ENCODE measurements around the gene HOXA11. TPM values are rescaled to one million over a fixed set of nuclear protein-coding genes. Genes with fewer than 3 reads are reported as not detected.

The HOXA11 gene
- total RNA-seq, 1 experiment from 2014 or later, result not detected

DNA sequence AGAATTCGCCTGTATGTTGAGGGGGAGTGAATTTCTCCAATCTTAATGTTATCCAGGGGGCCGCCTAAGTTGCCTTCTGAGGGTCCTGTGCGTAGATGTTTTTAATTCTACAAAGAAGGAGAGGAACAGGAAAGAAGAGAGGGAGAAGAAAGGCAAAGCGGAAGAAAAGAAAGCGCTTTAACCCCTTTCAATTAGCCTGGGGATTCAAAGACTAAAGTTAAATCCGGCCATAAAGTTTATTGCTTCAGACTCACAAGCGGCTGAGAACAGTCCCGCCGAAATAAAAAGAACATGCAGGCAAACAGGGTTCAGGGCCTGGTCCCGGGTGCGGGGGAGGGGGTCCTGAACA, 46.1 kb downstream of the HOXA11 start (continued):
- TF ChIP-seq, protein P1, sequence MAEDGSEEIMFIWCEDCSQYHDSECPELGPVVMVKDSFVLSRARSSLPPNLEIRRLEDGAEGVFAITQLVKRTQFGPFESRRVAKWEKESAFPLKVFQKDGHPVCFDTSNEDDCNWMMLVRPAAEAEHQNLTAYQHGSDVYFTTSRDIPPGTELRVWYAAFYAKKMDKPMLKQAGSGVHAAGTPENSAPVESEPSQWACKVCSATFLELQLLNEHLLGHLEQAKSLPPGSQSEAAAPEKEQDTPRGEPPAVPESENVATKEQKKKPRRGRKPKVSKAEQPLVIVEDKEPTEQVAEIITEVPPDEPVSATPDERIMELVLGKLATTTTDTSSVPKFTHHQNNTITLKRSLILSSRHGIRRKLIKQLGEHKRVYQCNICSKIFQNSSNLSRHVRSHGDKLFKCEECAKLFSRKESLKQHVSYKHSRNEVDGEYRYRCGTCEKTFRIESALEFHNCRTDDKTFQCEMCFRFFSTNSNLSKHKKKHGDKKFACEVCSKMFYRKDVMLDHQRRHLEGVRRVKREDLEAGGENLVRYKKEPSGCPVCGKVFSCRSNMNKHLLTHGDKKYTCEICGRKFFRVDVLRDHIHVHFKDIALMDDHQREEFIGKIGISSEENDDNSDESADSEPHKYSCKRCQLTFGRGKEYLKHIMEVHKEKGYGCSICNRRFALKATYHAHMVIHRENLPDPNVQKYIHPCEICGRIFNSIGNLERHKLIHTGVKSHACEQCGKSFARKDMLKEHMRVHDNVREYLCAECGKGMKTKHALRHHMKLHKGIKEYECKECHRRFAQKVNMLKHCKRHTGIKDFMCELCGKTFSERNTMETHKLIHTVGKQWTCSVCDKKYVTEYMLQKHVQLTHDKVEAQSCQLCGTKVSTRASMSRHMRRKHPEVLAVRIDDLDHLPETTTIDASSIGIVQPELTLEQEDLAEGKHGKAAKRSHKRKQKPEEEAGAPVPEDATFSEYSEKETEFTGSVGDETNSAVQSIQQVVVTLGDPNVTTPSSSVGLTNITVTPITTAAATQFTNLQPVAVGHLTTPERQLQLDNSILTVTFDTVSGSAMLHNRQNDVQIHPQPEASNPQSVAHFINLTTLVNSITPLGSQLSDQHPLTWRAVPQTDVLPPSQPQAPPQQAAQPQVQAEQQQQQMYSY (CRISPR knock-in tag; IDR thresholded peaks at IDR 0.05), result no peak
- no peak for TF ChIP-seq TCF7 (CRISPR knock-in tag; IDR thresholded peaks at IDR 0.05; ENCODE audit: low read depth)

DNA sequence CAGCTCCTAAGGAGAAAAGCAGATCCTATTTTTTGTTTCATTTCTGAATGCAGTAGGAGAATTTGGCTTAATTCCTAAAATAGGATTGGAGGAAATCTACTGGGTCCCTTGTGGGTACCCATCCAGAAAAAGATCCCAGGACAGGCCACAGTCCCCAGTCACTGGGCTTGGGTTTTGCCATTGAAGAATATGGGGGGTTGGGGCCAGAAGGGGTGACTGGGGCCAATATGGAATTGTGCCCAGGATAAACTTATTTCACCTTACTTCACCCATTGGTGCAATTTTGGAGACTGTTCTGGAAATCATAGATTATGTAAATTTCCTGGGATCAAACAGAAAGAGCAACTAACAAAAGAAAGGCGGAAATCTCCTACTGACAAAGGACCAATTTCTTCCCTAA, 46.6 kb downstream of the HOXA11 start:
- H3K4me3 Mint-ChIP-seq, result no peak overlapping the region
- H3K27ac Mint-ChIP-seq, result no peak overlapping the region
- no peak for DNase-seq (ENCODE audit: low spot score)
- CTCF ChIA-PET, result no interaction called here
- peaks cover 19% of the 10 kb centered on the region for H3K4me1 Mint-ChIP-seq
- ATAC-seq, result no peak
- POLR2A ChIA-PET, result no interaction called here
- no peak for TF ChIP-seq GTF2I (CRISPR knock-in tag; conservative IDR thresholded peaks at IDR 0.05)
- TF ChIP-seq E2F1 (CRISPR knock-in tag; IDR thresholded peaks at IDR 0.05), result no peak
- no peak for TF ChIP-seq FOXJ3 (CRISPR knock-in tag; IDR thresholded peaks at IDR 0.05; ENCODE audit: borderline replicate concordance)
- TF ChIP-seq CREM (CRISPR knock-in tag; IDR thresholded peaks at IDR 0.05), result no peak
- no peak for TF ChIP-seq HMGA2 (CRISPR knock-in tag; IDR thresholded peaks at IDR 0.05)
- TF ChIP-seq ELF4 (CRISPR knock-in tag; IDR thresholded peaks at IDR 0.05; ENCODE audit: low read depth), result no peak
- no peak for TF ChIP-seq NFYB (CRISPR knock-in tag; conservative IDR thresholded peaks at IDR 0.05; ENCODE audit: low read depth)
- no peak for TF ChIP-seq JAZF1 (CRISPR knock-in tag; IDR thresholded peaks at IDR 0.05)
- TF ChIP-seq, protein P2, sequence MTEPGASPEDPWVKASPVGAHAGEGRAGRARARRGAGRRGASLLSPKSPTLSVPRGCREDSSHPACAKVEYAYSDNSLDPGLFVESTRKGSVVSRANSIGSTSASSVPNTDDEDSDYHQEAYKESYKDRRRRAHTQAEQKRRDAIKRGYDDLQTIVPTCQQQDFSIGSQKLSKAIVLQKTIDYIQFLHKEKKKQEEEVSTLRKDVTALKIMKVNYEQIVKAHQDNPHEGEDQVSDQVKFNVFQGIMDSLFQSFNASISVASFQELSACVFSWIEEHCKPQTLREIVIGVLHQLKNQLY (CRISPR knock-in tag; IDR thresholded peaks at IDR 0.05), result no peak
- TF ChIP-seq, protein P3, sequence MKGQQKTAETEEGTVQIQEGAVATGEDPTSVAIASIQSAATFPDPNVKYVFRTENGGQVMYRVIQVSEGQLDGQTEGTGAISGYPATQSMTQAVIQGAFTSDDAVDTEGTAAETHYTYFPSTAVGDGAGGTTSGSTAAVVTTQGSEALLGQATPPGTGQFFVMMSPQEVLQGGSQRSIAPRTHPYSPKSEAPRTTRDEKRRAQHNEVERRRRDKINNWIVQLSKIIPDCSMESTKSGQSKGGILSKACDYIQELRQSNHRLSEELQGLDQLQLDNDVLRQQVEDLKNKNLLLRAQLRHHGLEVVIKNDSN (CRISPR knock-in tag; IDR thresholded peaks at IDR 0.05), result no peak
- TF ChIP-seq, protein P4, sequence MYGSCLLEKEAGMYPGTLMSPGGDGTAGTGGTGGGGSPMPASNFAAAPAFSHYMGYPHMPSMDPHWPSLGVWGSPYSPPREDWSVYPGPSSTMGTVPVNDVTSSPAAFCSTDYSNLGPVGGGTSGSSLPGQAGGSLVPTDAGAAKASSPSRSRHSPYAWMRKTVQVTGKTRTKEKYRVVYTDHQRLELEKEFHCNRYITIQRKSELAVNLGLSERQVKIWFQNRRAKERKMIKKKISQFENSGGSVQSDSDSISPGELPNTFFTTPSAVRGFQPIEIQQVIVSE (CRISPR knock-in tag; IDR thresholded peaks at IDR 0.05; ENCODE audit: borderline replicate concordance), result no peak
- TF ChIP-seq KAT7 (CRISPR knock-in tag; IDR thresholded peaks at IDR 0.05; ENCODE audit: borderline replicate concordance), result no peak
- no peak for TF ChIP-seq NFE2L1 (CRISPR knock-in tag; IDR thresholded peaks at IDR 0.05)
- TF ChIP-seq NR2C2 (CRISPR knock-in tag; IDR thresholded peaks at IDR 0.05), result no peak
- no peak for TF ChIP-seq ZNF425 (CRISPR knock-in tag; conservative IDR thresholded peaks at IDR 0.05)
- no peaks in the 10 kb centered on the region for H3K9me3 Mint-ChIP-seq
- no peaks in the 10 kb centered on the region; the same call in 1 of the 2 replicates for H3K36me3 Mint-ChIP-seq
- peaks cover 100% of the 10 kb centered on the region for H3K27me3 Mint-ChIP-seq (ENCODE audit: low read depth)

Data from WTC11 (cell line).